Ishikawa (cell line): ENCODE measurements around the gene MCM6.

Experiments used
- EGR1 ChIP-seq: IDR thresholded peaks from 2 replicates; pipeline ENCODE4 v1.6.1; 2012
- EP300 ChIP-seq: IDR thresholded peaks from 2 replicates; pipeline ENCODE4 v1.6.1; 2012; ENCODE audit warnings: borderline replicate concordance
- NFIC ChIP-seq: IDR thresholded peaks from 2 replicates; pipeline ENCODE4 v1.6.1; 2012
- TCF12 ChIP-seq: IDR thresholded peaks from 2 replicates; pipeline ENCODE4 v1.6.1; 2012; ENCODE audit warnings: low read depth

DNA sequence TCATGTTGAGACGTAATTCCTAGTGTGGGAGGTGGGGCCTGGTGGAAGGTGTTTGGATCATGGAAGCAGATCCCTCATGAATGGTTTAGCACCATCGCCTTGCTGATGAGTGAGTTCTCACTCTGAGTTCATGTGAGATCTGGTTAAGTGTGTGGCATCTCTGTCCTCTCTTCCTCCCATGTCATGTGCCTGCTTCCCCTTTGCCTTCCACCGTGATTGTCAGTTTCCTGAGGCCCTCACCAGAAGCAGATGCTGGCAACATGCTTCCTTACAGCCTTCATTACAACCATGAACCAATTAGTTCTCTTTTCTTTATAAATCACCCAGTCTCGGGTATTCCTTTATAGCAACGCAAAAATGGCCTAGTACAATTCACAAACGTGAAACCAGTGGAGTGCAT is 14.6 kb upstream of the MCM6 start:
- TF ChIP-seq TCF12 (no peak), EGR1 (no peak), EP300 (no peak), NFIC (no peak)
